Spleen (tissue), 11 donors: ENCODE data around the gene PAK1IP1. TPM values are rescaled to one million over a fixed set of nuclear protein-coding genes. Genes with fewer than 3 reads are reported as not detected.

Source experiments
- DNase-seq: peaks from one replicate; pipeline ENCODE4 v3.0.0-alpha.2; 2020
- H3K27ac ChIP-seq, 8 donors: fragments of 200-600 bp; sonication (generic) in 7 of 8; 1 replicate in 4 of 8; 2 replicates in 4 of 8; pipeline versions ENCODE4 v1.5.0 to v1.8.0; 2016 to 2021; ENCODE audit warnings: inconsistent platforms in 4 of 8, mild to moderate bottlenecking in 4 of 8, moderate library complexity in 1 of 8
- H3K27me3 ChIP-seq, 7 donors: fragments of 200-600 bp; sonication (generic) in 6 of 7; replicated peaks in 1 of 7; 1 replicate in 4 of 7; 2 replicates in 3 of 7; pipeline versions ENCODE4 v1.5.0 to v1.8.0; 2016 to 2021; ENCODE audit warnings: inconsistent platforms in 3 of 7, mild to moderate bottlenecking in 1 of 7
- H3K36me3 ChIP-seq, 6 donors: fragments of 200-600 bp; sonication (generic) in 5 of 6; 1 replicate in 4 of 6; 2 replicates in 2 of 6; pipeline versions ENCODE4 v1.5.0 to v1.8.0; 2016 to 2021; ENCODE audit warnings: inconsistent platforms in 2 of 6
- H3K4me1 ChIP-seq, 6 donors: fragments of 200-600 bp; sonication (generic) in 5 of 6; 1 replicate in 3 of 6; 2 replicates in 3 of 6; pipeline versions ENCODE4 v1.5.0 to v1.8.0; 2016 to 2021; ENCODE audit warnings: inconsistent platforms in 3 of 6
- H3K4me3 ChIP-seq, 8 donors: fragments of 200-600 bp; sonication (generic) in 7 of 8; 1 replicate in 4 of 8; 2 replicates in 4 of 8; pipeline versions ENCODE4 v1.5.0 to v1.8.0; 2016 to 2021; ENCODE audit warnings: inconsistent platforms in 4 of 8, mild to moderate bottlenecking in 4 of 8, moderate library complexity in 2 of 8
- H3K9me3 ChIP-seq, 8 donors: fragments of 200-600 bp; sonication (generic) in 7 of 8; 1 replicate in 4 of 8; 2 replicates in 4 of 8; pipeline versions ENCODE4 v1.5.0 to v1.8.0; 2016 to 2021; ENCODE audit warnings: inconsistent platforms in 4 of 8
- POLR2A ChIP-seq, 3 donors: fragments of 450-650 bp; IDR thresholded peaks; one replicate each; pipeline ENCODE4 v1.5.1; 2017; ENCODE audit warnings: antibody characterized with exemption in 3 of 3, mild to moderate bottlenecking in 1 of 3
- POLR2AphosphoS5 ChIP-seq, 3 donors: sonication (generic); formaldehyde crosslinking; IDR thresholded peaks; one replicate each; pipeline ENCODE4 v1.5.1; 2017; ENCODE audit warnings: antibody characterized with exemption in 3 of 3
- WGBS, 5 donors: extraction: QIAGEN DNeasy Blood & Tissue Kit in 3 of 5; methylation state at CpG; one replicate each; pipeline versions ENCODE4 v1.1.5 to v1.1.7; 2013 to 2018; 5-methylcytosine and 5-hydroxymethylcytosine counted together
- intact Hi-C: fragments of 100-400 bp; cut with DNase I; formaldehyde crosslinking; loops from one replicate; pipeline ENCODE4 v1.15.0; 2023; ENCODE audit warnings: low total_unique reads
- polyA plus RNA-seq, 3 donors: library from polyadenylated mRNA; stranded (reverse); fragments of 200-250 nt; gene quantifications; one replicate each; pipeline ENCODE4 v1.2.1, GENCODE V29; 2013
- total RNA-seq, 7 donors: library from RNA; depleted of rRNA in 3 of 7; stranded (reverse); fragments of >200 nt in 3 of 7; fragmentation: NEBNext Ultra II Directional in 4 of 7; extraction: Animal tissue kit (Norgen Biotek cat#: 25700) in 4 of 7; gene quantifications; one replicate each; pipeline versions ENCODE4 v1.1.0 to v1.2.1, GENCODE V29; 2016 to 2021
- TF ChIP-seq, protein P1 (sequence below), 11 experiments: fragments of 200-600 bp in 7 of 11; fragments of 450-650 bp in 4 of 11; sonication (generic) in 4 of 11; IDR thresholded peaks in 8 of 11; conservative IDR thresholded peaks in 3 of 11; 1 replicate in 7 of 11; 2 replicates in 4 of 11; pipeline versions ENCODE4 v1.4.0 to v1.8.0; 2016 to 2021; ENCODE audit warnings: antibody characterized with exemption in 11 of 11, inconsistent platforms in 4 of 11, mild to moderate bottlenecking in 1 of 11
- donor health status: healthy with polysubstance abuse.
- donor health status: DM: no; HTN: no; CAD: no; lungs with moderate emphysema.
- donor health status: DM: no; HTN: no; CAD: no.
- donor health status: Bipolar disorder and iron deficiency.
- donor health status: healthy.
- donor health status: DM: no; HTN: no; CAD: no.
- donor health status: DM: yes; HTN: yes; CAD: no.

Gene PAK1IP1
- total and polyA plus RNA-seq, 10 donors: 7.3 to 14.7 (median 10.9) TPM

DNA sequence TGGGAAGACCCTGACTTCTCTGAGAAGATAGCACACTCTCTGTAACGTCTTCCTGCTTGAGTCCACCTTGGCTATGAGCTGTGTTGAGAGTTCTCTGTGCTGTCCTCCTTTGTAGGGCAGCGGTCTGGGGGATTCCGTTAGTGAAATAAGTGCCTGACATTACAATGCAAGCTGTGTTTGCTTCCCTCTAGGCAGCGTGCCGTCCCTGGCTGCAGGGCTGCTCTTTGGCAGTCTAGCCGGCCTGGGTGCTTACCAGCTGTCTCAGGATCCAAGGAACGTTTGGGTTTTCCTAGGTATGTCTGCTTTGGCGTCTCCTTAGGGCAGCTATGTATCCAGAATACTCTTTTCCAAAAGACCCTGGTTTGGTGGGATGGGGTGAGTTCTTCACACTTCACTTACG is 30.9 kb downstream of the PAK1IP1 start:
- TF ChIP-seq, protein P1, sequence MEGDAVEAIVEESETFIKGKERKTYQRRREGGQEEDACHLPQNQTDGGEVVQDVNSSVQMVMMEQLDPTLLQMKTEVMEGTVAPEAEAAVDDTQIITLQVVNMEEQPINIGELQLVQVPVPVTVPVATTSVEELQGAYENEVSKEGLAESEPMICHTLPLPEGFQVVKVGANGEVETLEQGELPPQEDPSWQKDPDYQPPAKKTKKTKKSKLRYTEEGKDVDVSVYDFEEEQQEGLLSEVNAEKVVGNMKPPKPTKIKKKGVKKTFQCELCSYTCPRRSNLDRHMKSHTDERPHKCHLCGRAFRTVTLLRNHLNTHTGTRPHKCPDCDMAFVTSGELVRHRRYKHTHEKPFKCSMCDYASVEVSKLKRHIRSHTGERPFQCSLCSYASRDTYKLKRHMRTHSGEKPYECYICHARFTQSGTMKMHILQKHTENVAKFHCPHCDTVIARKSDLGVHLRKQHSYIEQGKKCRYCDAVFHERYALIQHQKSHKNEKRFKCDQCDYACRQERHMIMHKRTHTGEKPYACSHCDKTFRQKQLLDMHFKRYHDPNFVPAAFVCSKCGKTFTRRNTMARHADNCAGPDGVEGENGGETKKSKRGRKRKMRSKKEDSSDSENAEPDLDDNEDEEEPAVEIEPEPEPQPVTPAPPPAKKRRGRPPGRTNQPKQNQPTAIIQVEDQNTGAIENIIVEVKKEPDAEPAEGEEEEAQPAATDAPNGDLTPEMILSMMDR (IDR thresholded peaks at IDR 0.05 in 8 of 11, conservative IDR thresholded peaks at IDR 0.05 in 3 of 11): no peak
- TF ChIP-seq POLR2AphosphoS5 (IDR thresholded peaks at IDR 0.05) (no peak), POLR2A (IDR thresholded peaks at IDR 0.05) (no peak)
- 90 to 96% (median 92%) methylated on average over 9 of the region's 9 CpGs for WGBS, 5 donors
- Histone ChIP-seq H3K4me1 (peaks cover 11 to 61% (median 36%) of the 10 kb centered on the region in 6 donors), H3K9me3 (no peaks in the 10 kb centered on the region), H3K27me3 (no peaks in the 10 kb centered on the region), H3K36me3 (peaks cover 0 to 51% (median 9%) of the 10 kb centered on the region in 6 donors), H3K4me3 (no peak overlapping the region), H3K27ac (no peak overlapping the region)
- DNase-seq: no peak
- intact Hi-C loops: no loop called here

GRCh38 chr6:10730254-10730653 is 35.5 kb downstream of the PAK1IP1 start:
- Histone ChIP-seq H3K27ac (no peak overlapping the region), H3K27me3 (no peaks in the 10 kb centered on the region), H3K4me1 (peaks cover 0 to 17% (median 4%) of the 10 kb centered on the region in 6 donors), H3K36me3 (peaks cover 0 to 76% (median 22%) of the 10 kb centered on the region in 6 donors), H3K9me3 (no peaks in the 10 kb centered on the region), H3K4me3 (no peak overlapping the region)
- 68 to 76% (median 72%) methylated on average over 3 of the region's 3 CpGs for WGBS, 5 donors
- intact Hi-C loops: no loop called here
- TF ChIP-seq, protein P1 (IDR thresholded peaks at IDR 0.05 in 8 of 11, conservative IDR thresholded peaks at IDR 0.05 in 3 of 11): no peak
- TF ChIP-seq POLR2AphosphoS5 (IDR thresholded peaks at IDR 0.05): no peak
- TF ChIP-seq POLR2A (IDR thresholded peaks at IDR 0.05): no peak
- no peak for DNase-seq

GRCh38 chr6:10733151-10733715 is 38.5 kb downstream of the PAK1IP1 start:
- no peaks in the 10 kb centered on the region for H3K9me3 ChIP-seq
- H3K36me3 ChIP-seq: peaks cover 0 to 58% (median 20%) of the 10 kb centered on the region in 6 donors
- TF ChIP-seq POLR2AphosphoS5 (IDR thresholded peaks at IDR 0.05) (no peak), POLR2A (IDR thresholded peaks at IDR 0.05) (no peak)
- TF ChIP-seq, protein P1 (IDR thresholded peaks at IDR 0.05 in 8 of 11, conservative IDR thresholded peaks at IDR 0.05 in 3 of 11): no peak
- no peak overlapping the region for H3K4me3 ChIP-seq
- intact Hi-C loops: no loop called here
- H3K27me3 ChIP-seq: no peaks in the 10 kb centered on the region
- DNase-seq: no peak
- WGBS, 5 donors: 87 to 95% (median 94%) methylated on average over 17 of the region's 17 CpGs
- no peak overlapping the region for H3K27ac ChIP-seq
- H3K4me1 ChIP-seq: no peaks in the 10 kb centered on the region

- intact Hi-C loops: no loop called here
- TF ChIP-seq POLR2AphosphoS5 (IDR thresholded peaks at IDR 0.05): no peak
- no peak for TF ChIP-seq POLR2A (IDR thresholded peaks at IDR 0.05)
- TF ChIP-seq, protein P1 (IDR thresholded peaks at IDR 0.05 in 8 of 11, conservative IDR thresholded peaks at IDR 0.05 in 3 of 11): no peak
- WGBS, 5 donors: 94 to 99% (median 97%) methylated on average over 3 of the region's 3 CpGs
Observed at GRCh38 chr6:10733863-10734262, 39.1 kb downstream of the PAK1IP1 start.

More at GRCh38 chr6:10733863-10734262, 39.1 kb downstream of the PAK1IP1 start:
- Histone ChIP-seq H3K27me3 (no peaks in the 10 kb centered on the region), H3K4me1 (no peaks in the 10 kb centered on the region), H3K36me3 (peaks cover 0 to 52% (median 20%) of the 10 kb centered on the region in 6 donors), H3K27ac (no peak overlapping the region), H3K4me3 (no peak overlapping the region), H3K9me3 (no peaks in the 10 kb centered on the region)
- no peak for DNase-seq
